ENCODE data around the gene AXIN1. TPM values are rescaled to one million over a fixed set of nuclear protein-coding genes. Genes with fewer than 3 reads are reported as not detected.

AXIN1 gene
- total RNA-seq, 1 experiment from 2014 or later: 43.7 TPM

DNA sequence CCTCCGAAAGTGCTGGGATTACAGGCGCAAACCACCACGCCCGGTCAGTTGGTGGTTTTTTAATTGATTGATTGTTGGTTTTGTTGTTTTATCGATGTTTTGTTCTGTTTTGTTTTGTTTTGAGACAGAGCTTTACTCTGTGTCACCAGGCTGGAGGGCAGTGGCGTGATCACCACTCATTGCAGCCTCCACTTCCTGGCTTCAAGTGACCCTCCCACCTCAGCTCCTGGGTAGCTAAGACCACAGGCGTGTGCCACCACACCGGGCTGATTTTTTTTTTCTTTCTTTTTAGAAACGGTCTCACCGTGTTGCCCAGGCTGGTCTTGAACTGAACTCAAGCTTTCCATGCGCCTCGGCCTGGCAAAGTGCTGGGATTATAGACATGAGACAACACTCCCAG lies 105.5 kb downstream of the AXIN1 start:
- Mint-ChIP-seq H3K36me3 (ENCODE audit: insufficient read depth, unreplicated experiment) (peaks cover 14% of the 10 kb centered on the region), H3K27me3 (ENCODE audit: insufficient read depth, unreplicated experiment) (no peaks in the 10 kb centered on the region), H3K4me3 (ENCODE audit: unreplicated experiment) (no peak overlapping the region), H3K9me3 (ENCODE audit: unreplicated experiment) (no peaks in the 10 kb centered on the region), H3K27ac (ENCODE audit: low read depth, unreplicated experiment) (no peak overlapping the region), H3K4me1 (ENCODE audit: insufficient read depth, unreplicated experiment) (peaks cover 6% of the 10 kb centered on the region)
- no TSS peak for BruUV-seq (replicated peaks)
- TF ChIP-seq, protein P1, sequence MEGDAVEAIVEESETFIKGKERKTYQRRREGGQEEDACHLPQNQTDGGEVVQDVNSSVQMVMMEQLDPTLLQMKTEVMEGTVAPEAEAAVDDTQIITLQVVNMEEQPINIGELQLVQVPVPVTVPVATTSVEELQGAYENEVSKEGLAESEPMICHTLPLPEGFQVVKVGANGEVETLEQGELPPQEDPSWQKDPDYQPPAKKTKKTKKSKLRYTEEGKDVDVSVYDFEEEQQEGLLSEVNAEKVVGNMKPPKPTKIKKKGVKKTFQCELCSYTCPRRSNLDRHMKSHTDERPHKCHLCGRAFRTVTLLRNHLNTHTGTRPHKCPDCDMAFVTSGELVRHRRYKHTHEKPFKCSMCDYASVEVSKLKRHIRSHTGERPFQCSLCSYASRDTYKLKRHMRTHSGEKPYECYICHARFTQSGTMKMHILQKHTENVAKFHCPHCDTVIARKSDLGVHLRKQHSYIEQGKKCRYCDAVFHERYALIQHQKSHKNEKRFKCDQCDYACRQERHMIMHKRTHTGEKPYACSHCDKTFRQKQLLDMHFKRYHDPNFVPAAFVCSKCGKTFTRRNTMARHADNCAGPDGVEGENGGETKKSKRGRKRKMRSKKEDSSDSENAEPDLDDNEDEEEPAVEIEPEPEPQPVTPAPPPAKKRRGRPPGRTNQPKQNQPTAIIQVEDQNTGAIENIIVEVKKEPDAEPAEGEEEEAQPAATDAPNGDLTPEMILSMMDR (IDR thresholded peaks at IDR 0.05; ENCODE audit: unreplicated experiment): no peak
- DNase-seq (ENCODE audit: unreplicated experiment): no peak
- POLR2A ChIA-PET: interaction anchor here (3.4 kb wide), 1 partner anchor 12 kb away, joined by 10 read pairs; the partner anchor contains the start of gene FAM234A
- intact Hi-C loops (cut with micrococcal nuclease): no loop called here
- CTCF ChIA-PET: interaction anchor here (0.5 to 0.6 kb wide), 2 partner anchors 12 to 466 kb away, joined by 3 to 4 read pairs; no protein-coding TSS in a partner anchor

DNA sequence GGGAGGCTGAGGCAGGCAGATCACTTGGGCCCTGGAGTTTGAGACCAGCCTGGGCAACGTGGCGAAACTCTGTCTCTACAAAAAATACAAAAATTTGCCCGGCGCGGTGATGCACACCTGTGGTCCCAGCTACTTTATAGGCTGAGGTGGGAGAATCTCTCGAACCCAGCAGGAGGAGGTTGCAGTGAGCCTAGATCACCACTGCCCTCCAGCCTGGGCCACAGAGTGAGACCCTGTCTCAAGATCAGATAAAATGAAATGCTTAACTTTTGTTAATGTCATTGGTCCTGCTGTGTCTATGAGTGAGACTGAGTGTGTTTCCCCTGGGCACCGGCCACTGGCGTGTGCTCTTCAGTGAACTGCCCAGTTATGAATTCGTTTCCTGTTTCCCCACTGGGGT lies 107.4 kb downstream of the AXIN1 start:
- intact Hi-C loops (cut with micrococcal nuclease): no loop called here
- no TSS peak for BruUV-seq (replicated peaks)
- TF ChIP-seq, protein P1 (IDR thresholded peaks at IDR 0.05; ENCODE audit: unreplicated experiment): no peak
- Mint-ChIP-seq H3K9me3 (ENCODE audit: unreplicated experiment) (no peaks in the 10 kb centered on the region), H3K27me3 (ENCODE audit: insufficient read depth, unreplicated experiment) (no peaks in the 10 kb centered on the region), H3K4me1 (ENCODE audit: insufficient read depth, unreplicated experiment) (no peaks in the 10 kb centered on the region), H3K4me3 (ENCODE audit: unreplicated experiment) (no peak overlapping the region), H3K27ac (ENCODE audit: low read depth, unreplicated experiment) (no peak overlapping the region), H3K36me3 (ENCODE audit: insufficient read depth, unreplicated experiment) (peaks cover 3% of the 10 kb centered on the region)
- DNase-seq (ENCODE audit: unreplicated experiment): no peak
- CTCF ChIA-PET: no interaction called here
- POLR2A ChIA-PET: interaction anchor here (0.6 to 3.4 kb wide), 3 partner anchors 8 to 196 kb away, joined by 3 to 10 read pairs (median 3); partner anchors contain the start of gene FAM234A

DNA sequence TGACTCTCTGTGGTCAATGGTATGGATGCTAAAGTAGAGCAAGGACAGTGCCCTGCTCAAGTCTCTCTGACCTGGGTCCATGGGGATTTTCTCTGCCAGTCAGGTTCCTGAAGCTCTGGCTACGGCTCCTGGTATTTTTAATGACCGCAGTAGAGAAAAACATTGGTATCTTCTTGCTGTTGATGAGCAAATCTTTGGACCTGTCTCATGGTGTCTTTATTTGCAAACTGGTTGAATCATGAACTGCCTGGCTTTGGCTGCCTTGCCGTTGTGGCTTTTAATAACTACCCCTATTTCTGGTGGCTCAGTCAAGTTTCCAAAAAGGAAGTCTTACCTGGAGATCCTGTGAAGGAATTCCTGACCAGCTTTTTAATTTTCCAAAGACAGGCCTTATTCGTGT lies 109.2 kb downstream of the AXIN1 start:
- CTCF ChIA-PET: interaction anchor here (0.9 kb wide), 1 partner anchor 25 kb away, joined by 4 read pairs; no protein-coding TSS in a partner anchor
- no peak for DNase-seq (ENCODE audit: unreplicated experiment)
- Mint-ChIP-seq H3K27me3 (ENCODE audit: insufficient read depth, unreplicated experiment) (no peaks in the 10 kb centered on the region), H3K4me3 (ENCODE audit: unreplicated experiment) (no peak overlapping the region), H3K27ac (ENCODE audit: low read depth, unreplicated experiment) (no peak overlapping the region), H3K36me3 (ENCODE audit: insufficient read depth, unreplicated experiment) (no peaks in the 10 kb centered on the region), H3K4me1 (ENCODE audit: insufficient read depth, unreplicated experiment) (no peaks in the 10 kb centered on the region), H3K9me3 (ENCODE audit: unreplicated experiment) (no peaks in the 10 kb centered on the region)
- intact Hi-C loops (cut with micrococcal nuclease): no loop called here
- TF ChIP-seq, protein P1 (IDR thresholded peaks at IDR 0.05; ENCODE audit: unreplicated experiment): no peak
- no TSS peak for BruUV-seq (replicated peaks)
- POLR2A ChIA-PET: no interaction called here

DNA sequence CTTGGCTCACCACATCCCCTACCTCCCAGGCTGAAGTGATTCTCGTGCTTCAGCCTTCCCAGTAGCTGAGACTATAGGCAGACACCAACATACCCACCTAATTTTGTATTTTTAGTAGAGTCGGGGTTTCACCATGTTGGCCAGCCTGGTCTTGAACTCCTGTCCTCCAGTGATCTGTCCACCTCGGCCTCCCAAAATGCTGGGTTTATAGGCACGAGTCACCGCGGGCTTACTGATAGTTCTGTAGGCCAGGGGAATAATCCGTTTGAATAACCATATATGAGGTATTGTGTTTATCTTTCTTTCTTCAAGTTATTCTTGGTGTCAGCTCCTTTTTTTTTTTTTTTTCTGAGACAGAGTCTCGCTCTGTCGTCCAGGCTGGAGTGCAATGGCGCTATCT lies 110.2 kb downstream of the AXIN1 start:
- TF ChIP-seq, protein P1 (IDR thresholded peaks at IDR 0.05; ENCODE audit: unreplicated experiment): no peak

More for the DNA sequence above, 110.2 kb downstream of the AXIN1 start:
- intact Hi-C loops (cut with micrococcal nuclease): no loop called here
- ChIA-PET POLR2A (no interaction called here), CTCF (interaction anchor here (0.9 kb wide), 1 partner anchor 26 kb away, joined by 4 read pairs; no protein-coding TSS in a partner anchor)
- Mint-ChIP-seq H3K9me3 (ENCODE audit: unreplicated experiment) (no peaks in the 10 kb centered on the region), H3K4me3 (ENCODE audit: unreplicated experiment) (no peak overlapping the region), H3K4me1 (ENCODE audit: insufficient read depth, unreplicated experiment) (no peaks in the 10 kb centered on the region), H3K36me3 (ENCODE audit: insufficient read depth, unreplicated experiment) (no peaks in the 10 kb centered on the region), H3K27ac (ENCODE audit: low read depth, unreplicated experiment) (no peak overlapping the region), H3K27me3 (ENCODE audit: insufficient read depth, unreplicated experiment) (no peaks in the 10 kb centered on the region)
- DNase-seq (ENCODE audit: unreplicated experiment): no peak
- no TSS peak for BruUV-seq (replicated peaks)
